Activated T-cell treated with anti-CD3 and anti-CD28 coated beads, Interleukin-2, amount 50 U/mL, for 4 hours (primary cell): ENCODE results near the gene ITPRIP. TPM values are rescaled to one million over a fixed set of nuclear protein-coding genes. Genes with fewer than 3 reads are reported as not detected.

Source experiments
- ATAC-seq, 2 donors: fragments of 200-7000 bp; cut with Tn5 transposase; one replicate each; pipeline ENCODE4 v1.10.0; 2021
- DNase-seq: peaks from one replicate; pipeline ENCODE4 v3.0.0-alpha.2; 2020
- H3K27me3 Mint-ChIP-seq: one replicate; pipeline ENCODE4 v1.8.0; 2021; ENCODE audit warnings: low read depth, mixed read lengths
- H3K36me3 Mint-ChIP-seq: one replicate; pipeline ENCODE4 v1.8.0; 2022; ENCODE audit warnings: mixed read lengths; ENCODE audit not compliant: insufficient read depth
- H3K4me1 Mint-ChIP-seq: one replicate; pipeline ENCODE4 v1.8.0; 2021; ENCODE audit warnings: low read depth, mixed read lengths
- H3K4me3 Mint-ChIP-seq: one replicate; pipeline ENCODE4 v1.8.0; 2021; ENCODE audit warnings: mild to moderate bottlenecking, moderate library complexity, mixed read lengths
- H3K9me3 Mint-ChIP-seq: one replicate; pipeline ENCODE4 v1.8.0; 2021; ENCODE audit warnings: mixed read lengths
- total RNA-seq, 3 donors: library from RNA; stranded (reverse); gene quantifications; one replicate each; pipeline ENCODE4 v1.2.1, GENCODE V29; 2021

ITPRIP gene
- total RNA-seq, 3 donors from 2014 or later: 18.1 to 21.9 (median 19.5) TPM

GRCh38 chr10:104274762-104275721 is 63.2 kb downstream of the ITPRIP start:
- Mint-ChIP-seq H3K27me3 (peaks cover 8% of the 10 kb centered on the region), H3K9me3 (no peaks in the 10 kb centered on the region), H3K4me3 (peak overlapping the region; percentile 43), H3K36me3 (no peaks in the 10 kb centered on the region), H3K4me1 (peaks cover 4% of the 10 kb centered on the region)
- peak; percentile 91 to 93 for ATAC-seq
- peak; percentile 47 for DNase-seq

GRCh38 chr10:104273899-104274575 is 64.2 kb downstream of the ITPRIP start:
- DNase-seq (no peak), ATAC-seq (no peak)
- peaks cover 8% of the 10 kb centered on the region for H3K27me3 Mint-ChIP-seq
- H3K9me3 Mint-ChIP-seq: no peaks in the 10 kb centered on the region
- H3K36me3 Mint-ChIP-seq: no peaks in the 10 kb centered on the region
- H3K4me3 Mint-ChIP-seq: no peak overlapping the region
- peaks cover 7% of the 10 kb centered on the region for H3K4me1 Mint-ChIP-seq

- Mint-ChIP-seq H3K4me1 (peaks cover 7% of the 10 kb centered on the region), H3K36me3 (peaks cover 2% of the 10 kb centered on the region), H3K4me3 (no peak overlapping the region), H3K27me3 (peaks cover 8% of the 10 kb centered on the region), H3K9me3 (no peaks in the 10 kb centered on the region)
- DNase-seq: no peak
- no peak for ATAC-seq
These were observed 65.0 kb downstream of the ITPRIP start for GRCh38 chr10:104273286-104273685.

GRCh38 chr10:104268713-104269645 is 69.3 kb downstream of the ITPRIP start, which contains the start of gene GSTO2:
GSTO2 (plus strand) TSS chr10:104269184; CDS start chr10:104274916, 5,732 bp downstream.
- DNase-seq (peak; percentile 94), ATAC-seq (peak; percentile 92 to 94)
- no peaks in the 10 kb centered on the region for H3K27me3 Mint-ChIP-seq
- H3K9me3 Mint-ChIP-seq: no peaks in the 10 kb centered on the region
- H3K36me3 Mint-ChIP-seq: peaks cover 34% of the 10 kb centered on the region
- peak within 1 kb of the TSS; percentile 87 for H3K4me3 Mint-ChIP-seq
- H3K4me1 Mint-ChIP-seq: peaks cover 37% of the 10 kb centered on the region

- Mint-ChIP-seq H3K36me3 (peaks cover 37% of the 10 kb centered on the region), H3K9me3 (no peaks in the 10 kb centered on the region), H3K4me1 (peaks cover 43% of the 10 kb centered on the region), H3K27me3 (no peaks in the 10 kb centered on the region), H3K4me3 (peak overlapping the region; percentile 87)
- DNase-seq: no peak
- no peak for ATAC-seq
These were observed 69.9 kb downstream of the ITPRIP start for GRCh38 chr10:104268405-104268712.

GRCh38 chr10:104267721-104268404 is 70.4 kb downstream of the ITPRIP start:
- peak overlapping the region; percentile 87 for H3K4me3 Mint-ChIP-seq
- H3K27me3 Mint-ChIP-seq: no peaks in the 10 kb centered on the region
- peaks cover 44% of the 10 kb centered on the region for H3K4me1 Mint-ChIP-seq
- H3K9me3 Mint-ChIP-seq: no peaks in the 10 kb centered on the region
- ATAC-seq (peak; percentile 46 to 48), DNase-seq (no peak)
- H3K36me3 Mint-ChIP-seq: peaks cover 37% of the 10 kb centered on the region

GRCh38 chr10:104264783-104265182 is 73.5 kb downstream of the ITPRIP start:
- Mint-ChIP-seq H3K9me3 (no peaks in the 10 kb centered on the region), H3K4me1 (peaks cover 68% of the 10 kb centered on the region), H3K27me3 (no peaks in the 10 kb centered on the region), H3K4me3 (no peak overlapping the region), H3K36me3 (peaks cover 56% of the 10 kb centered on the region)
- ATAC-seq (no peak), DNase-seq (no peak)

GRCh38 chr10:104262055-104262454 is 76.2 kb downstream of the ITPRIP start:
- no peaks in the 10 kb centered on the region for H3K9me3 Mint-ChIP-seq

GRCh38 chr10:104260775-104261115 is 77.5 kb downstream of the ITPRIP start:
- peaks cover 56% of the 10 kb centered on the region for H3K36me3 Mint-ChIP-seq
- no peaks in the 10 kb centered on the region for H3K9me3 Mint-ChIP-seq
- no peak for DNase-seq
- ATAC-seq: peak; percentile 80 to 82
- H3K4me1 Mint-ChIP-seq: peaks cover 79% of the 10 kb centered on the region
- peak overlapping the region; percentile 55 for H3K4me3 Mint-ChIP-seq
- H3K27me3 Mint-ChIP-seq: no peaks in the 10 kb centered on the region

More at GRCh38 chr10:104262055-104262454, 76.2 kb downstream of the ITPRIP start:
- no peak for DNase-seq
- no peak for ATAC-seq
- Mint-ChIP-seq H3K27me3 (no peaks in the 10 kb centered on the region), H3K36me3 (peaks cover 62% of the 10 kb centered on the region), H3K4me1 (peaks cover 77% of the 10 kb centered on the region), H3K4me3 (no peak overlapping the region)

GRCh38 chr10:104259999-104260774 is 78.1 kb downstream of the ITPRIP start:
- peak overlapping the region; percentile 55 for H3K4me3 Mint-ChIP-seq
- H3K4me1 Mint-ChIP-seq: peaks cover 76% of the 10 kb centered on the region
- ATAC-seq: peak; percentile 9 to 20
- no peaks in the 10 kb centered on the region for H3K9me3 Mint-ChIP-seq
- H3K27me3 Mint-ChIP-seq: no peaks in the 10 kb centered on the region
- no peak for DNase-seq
- peaks cover 50% of the 10 kb centered on the region for H3K36me3 Mint-ChIP-seq
